Endodermal cell (in vitro differentiated cells): ENCODE data around the gene FSD1. TPM values are rescaled to one million over a fixed set of nuclear protein-coding genes. Genes with fewer than 3 reads are reported as not detected.

ENCODE experiments used
- DNase-seq: peaks from one replicate; pipeline ENCODE4 v3.0.0-alpha.2; 2017
- H3K27ac ChIP-seq: 2 replicates; pipeline ENCODE4 v1.5.1; 2013; ENCODE audit warnings: mild to moderate bottlenecking, low read depth, low read length, moderate library complexity
- H3K27me3 ChIP-seq: 2 replicates; pipeline ENCODE4 v1.6.1; 2013; ENCODE audit warnings: mild to moderate bottlenecking, low read length, moderate library complexity; ENCODE audit not compliant: insufficient read depth, control insufficient read depth, poor library complexity, severe bottlenecking
- H3K36me3 ChIP-seq: 2 replicates; pipeline ENCODE4 v1.7.0; 2013; ENCODE audit warnings: mild to moderate bottlenecking, low read length, moderate library complexity; ENCODE audit not compliant: control insufficient read depth, insufficient read depth
- H3K4me1 ChIP-seq: one replicate; pipeline ENCODE4 v1.7.0; 2013; ENCODE audit warnings: low read length; ENCODE audit not compliant: control insufficient read depth, insufficient read depth
- H3K4me3 ChIP-seq: 2 replicates; pipeline ENCODE4 v1.5.1; 2013; ENCODE audit warnings: mild to moderate bottlenecking, low read length, moderate library complexity
- H3K9ac ChIP-seq: 2 replicates; pipeline ENCODE4 v1.6.1; 2013; ENCODE audit warnings: mild to moderate bottlenecking, low read length, moderate library complexity; ENCODE audit not compliant: poor library complexity, severe bottlenecking; ENCODE audit errors: extremely low read depth
- H3K9me3 ChIP-seq: 2 replicates; pipeline ENCODE4 v1.6.1; 2013; ENCODE audit warnings: mild to moderate bottlenecking, low read length, moderate library complexity; ENCODE audit not compliant: control insufficient read depth
- H3K27ac Mint-ChIP-seq: 2 replicates; pipeline ENCODE4 v1.8.0; 2020; ENCODE audit warnings: mixed read lengths
- H3K27me3 Mint-ChIP-seq: 2 replicates; pipeline ENCODE4 v1.8.0; 2021; ENCODE audit warnings: mild to moderate bottlenecking, mixed read lengths; ENCODE audit not compliant: insufficient read depth
- H3K36me3 Mint-ChIP-seq: 2 replicates; pipeline ENCODE4 v1.8.0; 2020; ENCODE audit warnings: low read depth, mixed read lengths
- H3K4me1 Mint-ChIP-seq: 2 replicates; pipeline ENCODE4 v1.8.0; 2020; ENCODE audit warnings: mixed read lengths
- H3K4me3 Mint-ChIP-seq: 2 replicates; pipeline ENCODE4 v1.8.0; 2020; ENCODE audit warnings: mild to moderate bottlenecking, moderate library complexity, mixed read lengths
- H3K9me3 Mint-ChIP-seq: 2 replicates; pipeline ENCODE4 v1.8.0; 2020; ENCODE audit warnings: mild to moderate bottlenecking, mixed read lengths
- CTCF ChIP-seq: fragments of 200-600 bp; sonication (generic); conservative IDR thresholded peaks from 2 replicates; pipeline ENCODE4 v1.5.0; 2021; ENCODE audit warnings: antibody characterized with exemption, mild to moderate bottlenecking
- WGBS, 2 experiments: methylation state at CpG; one replicate each; pipeline versions ENCODE4 v1.1.5 to v1.1.7; 2013; ENCODE audit warnings: missing lambda C conversion rate in 2 of 2, mixed read lengths in 1 of 2; ENCODE audit not compliant: insufficient coverage in 1 of 2, insufficient read length in 1 of 2; 5-methylcytosine and 5-hydroxymethylcytosine counted together
- total RNA-seq, 2 donors: library from RNA; stranded (reverse); fragmentation: NEBNext Ultra II Directional in 1 of 2; extraction: Animal tissue kit (Norgen Biotek cat#: 25700) in 1 of 2; gene quantifications; 2 replicates in 1 of 2; 3 replicates in 1 of 2; pipeline ENCODE4 v1.2.1, GENCODE V29; 2021

FSD1 gene
- total RNA-seq, 2 donors from 2014 or later, result 33.3 to 37.9 TPM

- Mint-ChIP-seq H3K27me3 (no peaks in the 10 kb centered on the region), H3K27ac (no peak overlapping the region), H3K4me3 (no peak overlapping the region), H3K36me3 (peaks cover 15% of the 10 kb centered on the region), H3K9me3 (no peaks in the 10 kb centered on the region), H3K4me1 (peaks cover 11% of the 10 kb centered on the region)
- Histone ChIP-seq H3K4me1 (peaks cover 3% of the 10 kb centered on the region), H3K36me3 (peaks cover 29% of the 10 kb centered on the region), H3K9me3 (no peaks in the 10 kb centered on the region), H3K27me3 (no peaks in the 10 kb centered on the region), H3K27ac (peak overlapping the region; percentile 24), H3K4me3 (no peak overlapping the region), H3K9ac (no peak overlapping the region)
- WGBS, 2 experiments, result 94 to 96% methylated on average over 12 to 19 of the region's 19 CpGs
- DNase-seq, result no peak
- TF ChIP-seq CTCF, result no peak
Measured at GRCh38 chr19:4365791-4366665, 61.6 kb downstream of the FSD1 start.

DNA sequence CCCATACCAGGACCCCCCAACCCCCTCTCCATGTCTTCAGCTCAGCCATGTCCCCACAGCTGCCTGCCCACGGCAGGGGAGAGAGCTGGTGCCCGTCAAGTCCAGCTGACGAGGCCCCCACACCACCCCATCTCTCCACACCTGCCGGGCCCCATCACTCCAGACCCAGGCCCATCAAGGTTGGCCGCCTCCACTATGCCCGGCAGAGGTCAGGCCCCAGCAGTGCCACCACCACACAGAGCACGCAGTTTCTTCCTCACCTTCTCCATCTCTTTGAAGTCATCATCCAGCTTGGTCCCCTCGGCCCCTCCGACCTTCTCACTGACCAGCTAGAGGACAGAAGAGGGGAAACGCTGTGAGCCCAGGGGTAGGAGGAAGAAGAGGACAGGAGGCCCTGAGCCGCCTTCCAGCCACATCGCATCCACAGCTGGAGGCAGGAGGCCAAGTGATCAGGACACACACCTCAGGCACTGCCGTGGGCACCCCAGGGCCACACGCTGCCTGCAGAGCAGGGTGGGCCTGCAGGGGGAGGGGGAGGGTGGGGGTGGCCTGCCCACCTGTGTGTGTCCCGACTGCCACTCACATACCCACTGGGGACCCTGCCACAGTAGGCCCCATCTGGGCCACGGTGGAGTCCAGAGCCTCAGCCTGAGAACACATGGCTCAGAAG lies 62.4 kb downstream of the FSD1 start:
- H3K27me3 ChIP-seq, result no peaks in the 10 kb centered on the region
- H3K27ac ChIP-seq, result no peak overlapping the region
- 91 to 97% methylated on average over 6 to 16 of the region's 16 CpGs for WGBS, 2 experiments
- no peaks in the 10 kb centered on the region for H3K9me3 ChIP-seq
- no peak overlapping the region for H3K27ac Mint-ChIP-seq
- peaks cover 21% of the 10 kb centered on the region for H3K36me3 ChIP-seq
- no peak overlapping the region for H3K4me3 Mint-ChIP-seq
- peaks cover under 1% of the 10 kb centered on the region for H3K4me1 ChIP-seq
- H3K4me3 ChIP-seq, result no peak overlapping the region
- no peak overlapping the region for H3K9ac ChIP-seq
- peaks cover 15% of the 10 kb centered on the region for H3K36me3 Mint-ChIP-seq
- DNase-seq, result no peak
- H3K4me1 Mint-ChIP-seq, result peaks cover 11% of the 10 kb centered on the region
- no peak for TF ChIP-seq CTCF
- no peaks in the 10 kb centered on the region for H3K9me3 Mint-ChIP-seq
- H3K27me3 Mint-ChIP-seq, result no peaks in the 10 kb centered on the region

GRCh38 chr19:4367336-4367723 lies 62.9 kb downstream of the FSD1 start:
- H3K27me3 ChIP-seq, result no peaks in the 10 kb centered on the region
- H3K36me3 Mint-ChIP-seq, result peaks cover 12% of the 10 kb centered on the region
- TF ChIP-seq CTCF, result no peak
- no peak overlapping the region for H3K9ac ChIP-seq
- H3K27ac Mint-ChIP-seq, result no peak overlapping the region
- H3K4me1 ChIP-seq, result no peaks in the 10 kb centered on the region
- peaks cover 11% of the 10 kb centered on the region for H3K4me1 Mint-ChIP-seq
- H3K9me3 ChIP-seq, result no peaks in the 10 kb centered on the region
- peaks cover 17% of the 10 kb centered on the region for H3K36me3 ChIP-seq
- H3K4me3 ChIP-seq, result no peak overlapping the region
- no peak overlapping the region for H3K27ac ChIP-seq
- no peaks in the 10 kb centered on the region for H3K9me3 Mint-ChIP-seq
- no peak for DNase-seq
- no peak overlapping the region for H3K4me3 Mint-ChIP-seq
- no peaks in the 10 kb centered on the region for H3K27me3 Mint-ChIP-seq
- WGBS, 2 experiments, result 93 to 95% methylated on average over 10 of the region's 10 CpGs
